GM10266 (cell line): Measurements from ENCODE around the gene BBS9.

ENCODE experiments used
- DNase-seq: peaks from one replicate; pipeline ENCODE4 v3.0.0; 2012; ENCODE audit errors: extremely low spot score
- TF ChIP-seq, protein P1 (sequence below): IDR thresholded peaks from 2 replicates; pipeline ENCODE4 v1.5.1; 2012; ENCODE audit warnings: mild to moderate bottlenecking, low read depth; ENCODE audit not compliant: control insufficient read depth, insufficient read depth; ENCODE audit errors: missing control alignments

The BBS9 gene

DNA sequence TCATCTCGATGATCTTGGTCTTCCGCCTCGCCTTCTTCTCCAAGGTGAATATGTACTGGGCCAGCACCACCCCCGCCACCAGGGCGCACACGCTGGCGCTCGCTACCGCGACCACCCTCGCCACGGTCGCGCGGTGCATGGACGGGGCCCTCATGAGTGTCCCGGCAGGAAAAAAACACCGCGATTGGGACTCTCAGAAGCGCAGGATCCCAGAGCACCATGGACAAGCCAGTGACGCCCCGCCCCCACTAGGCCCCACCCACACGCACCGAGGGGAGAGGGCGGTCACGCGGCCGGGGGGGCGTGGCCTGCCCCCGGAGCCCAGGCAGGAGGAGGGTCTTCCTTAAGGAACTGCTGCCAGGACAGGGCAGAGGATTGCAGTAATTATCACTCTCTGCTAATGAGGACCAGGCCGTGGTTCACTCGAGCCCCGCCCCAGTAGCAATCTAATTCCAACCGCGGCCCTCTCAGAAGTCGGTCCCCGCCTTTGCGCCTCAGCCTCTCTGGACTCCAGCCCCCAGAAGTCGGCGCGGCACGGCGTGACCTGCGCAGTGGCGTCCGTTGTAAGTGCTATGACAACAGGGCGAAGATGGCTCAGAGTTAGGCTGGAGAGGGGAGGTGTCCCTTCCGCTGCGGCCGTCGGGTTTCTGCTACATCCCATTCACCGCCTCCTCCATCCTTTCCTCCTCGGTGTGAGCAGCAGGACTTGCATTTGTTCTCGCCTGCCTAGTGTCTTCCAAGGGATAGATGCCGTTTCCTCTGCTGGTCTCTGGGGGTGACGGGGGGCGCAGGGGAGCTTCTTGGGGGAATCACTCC lies at the start of gene BBS9:
TSS of gene BBS9 (plus strand) at position 575 of the 816 bp plus-strand sequence. CDS start 16,689 bp downstream, outside the sequence.
- TF ChIP-seq, protein P1, sequence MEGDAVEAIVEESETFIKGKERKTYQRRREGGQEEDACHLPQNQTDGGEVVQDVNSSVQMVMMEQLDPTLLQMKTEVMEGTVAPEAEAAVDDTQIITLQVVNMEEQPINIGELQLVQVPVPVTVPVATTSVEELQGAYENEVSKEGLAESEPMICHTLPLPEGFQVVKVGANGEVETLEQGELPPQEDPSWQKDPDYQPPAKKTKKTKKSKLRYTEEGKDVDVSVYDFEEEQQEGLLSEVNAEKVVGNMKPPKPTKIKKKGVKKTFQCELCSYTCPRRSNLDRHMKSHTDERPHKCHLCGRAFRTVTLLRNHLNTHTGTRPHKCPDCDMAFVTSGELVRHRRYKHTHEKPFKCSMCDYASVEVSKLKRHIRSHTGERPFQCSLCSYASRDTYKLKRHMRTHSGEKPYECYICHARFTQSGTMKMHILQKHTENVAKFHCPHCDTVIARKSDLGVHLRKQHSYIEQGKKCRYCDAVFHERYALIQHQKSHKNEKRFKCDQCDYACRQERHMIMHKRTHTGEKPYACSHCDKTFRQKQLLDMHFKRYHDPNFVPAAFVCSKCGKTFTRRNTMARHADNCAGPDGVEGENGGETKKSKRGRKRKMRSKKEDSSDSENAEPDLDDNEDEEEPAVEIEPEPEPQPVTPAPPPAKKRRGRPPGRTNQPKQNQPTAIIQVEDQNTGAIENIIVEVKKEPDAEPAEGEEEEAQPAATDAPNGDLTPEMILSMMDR = no peak
- DNase-seq = peak; percentile 90

DNA sequence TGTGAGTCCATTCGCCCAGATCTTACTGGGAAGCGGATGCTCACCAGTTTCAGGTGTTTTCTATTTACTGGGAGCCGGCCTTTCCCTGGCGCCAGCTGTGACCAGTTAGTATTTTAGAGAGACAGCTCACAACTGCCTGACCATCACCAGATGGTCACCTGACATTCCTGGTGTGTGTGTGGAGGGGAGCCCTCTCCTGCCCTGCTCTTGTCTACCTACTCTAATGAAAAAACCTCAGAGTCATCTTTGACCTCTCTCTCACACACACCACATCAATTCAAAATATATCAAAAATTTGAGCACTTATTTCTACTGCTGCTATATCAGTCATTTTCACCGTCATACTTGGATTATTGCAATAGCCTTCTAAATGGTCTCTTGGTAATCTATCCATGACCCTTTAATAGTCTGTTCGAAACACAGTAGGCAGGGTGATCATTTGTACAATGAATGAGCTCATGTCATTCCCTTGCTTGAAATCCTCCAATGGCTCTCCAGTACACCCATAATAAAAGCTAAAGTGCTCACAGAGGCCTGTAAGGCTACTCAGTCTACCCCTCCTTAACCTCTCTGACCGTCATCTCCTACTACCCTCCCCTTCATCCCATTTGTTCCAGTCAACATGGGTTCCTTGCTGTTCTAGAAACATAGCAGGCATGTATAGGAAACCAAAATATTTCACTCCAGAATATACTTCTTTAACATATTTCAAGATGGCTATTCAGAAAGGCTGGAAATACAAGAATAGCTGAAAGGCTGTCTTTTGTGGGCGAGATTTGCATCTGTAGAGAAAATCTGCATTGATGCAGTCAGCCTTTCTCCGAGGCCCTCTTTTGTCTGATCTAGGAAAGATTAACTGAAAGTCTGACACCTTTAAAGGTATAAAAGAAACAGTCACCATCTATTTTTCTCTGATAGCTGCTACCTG lies 49.3 kb upstream of the BBS9 start:
- DNase-seq = no peak
- TF ChIP-seq, protein P1 = no peak

DNA sequence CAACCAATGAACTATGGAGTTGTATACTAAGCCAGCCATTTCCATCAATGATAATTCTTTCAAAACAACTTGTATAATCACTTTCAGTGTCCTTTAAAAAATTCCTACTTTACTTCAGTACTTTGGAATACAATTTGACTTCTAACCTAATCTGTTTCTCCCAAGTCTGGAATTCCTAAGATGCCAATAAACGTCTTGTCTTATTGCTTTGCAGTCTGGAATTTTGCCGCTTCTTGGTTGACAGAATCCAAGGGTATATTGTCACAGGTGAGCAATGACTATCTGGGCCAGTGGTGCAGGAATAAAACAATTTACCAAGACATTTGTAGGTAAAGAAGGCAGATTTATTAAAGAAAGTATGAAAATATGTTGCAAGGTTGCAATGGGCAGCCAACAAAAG lies 42.0 kb upstream of the BBS9 start:
- TF ChIP-seq, protein P1 = no peak
- no peak for DNase-seq

DNA sequence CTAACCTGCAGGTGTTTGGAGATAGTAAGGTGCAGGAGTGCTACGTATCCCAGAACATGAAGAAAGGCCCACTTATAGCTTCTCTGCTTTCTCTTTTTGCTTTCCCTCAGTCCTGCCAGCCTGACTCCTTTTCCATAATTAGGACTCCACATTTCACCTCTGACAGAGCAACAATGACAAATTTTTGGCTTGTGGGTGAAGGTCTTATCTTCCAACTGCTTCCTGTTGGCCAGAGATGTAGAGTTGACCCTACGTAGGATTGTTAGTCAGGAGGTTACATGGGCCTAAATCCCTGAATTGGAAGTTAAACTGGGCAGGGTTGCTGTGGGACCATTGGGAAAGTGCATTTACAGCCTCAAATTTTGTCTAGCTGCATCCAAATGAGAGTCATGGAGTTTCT lies 41.5 kb upstream of the BBS9 start:
- TF ChIP-seq, protein P1 = no peak
- DNase-seq = no peak

DNA sequence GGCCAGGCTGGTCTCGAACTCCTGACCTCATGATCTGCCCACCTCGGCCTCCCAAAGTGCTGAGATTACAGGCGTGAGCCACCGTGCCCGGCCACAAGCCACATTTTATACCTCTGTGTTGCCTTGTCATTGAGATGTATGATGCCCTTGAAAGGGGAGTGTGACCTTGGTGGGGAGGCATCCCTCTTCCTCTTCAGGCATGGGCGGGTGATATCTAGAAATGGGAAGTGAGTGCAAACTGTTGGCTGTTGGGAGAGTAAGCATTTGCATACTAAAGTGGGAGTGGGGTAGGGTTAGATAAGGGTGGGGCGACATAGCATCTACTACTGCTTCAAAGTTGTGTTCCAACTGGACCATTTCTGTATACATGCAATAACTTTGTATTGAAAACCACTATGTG lies 40.2 kb upstream of the BBS9 start:
- TF ChIP-seq, protein P1 = no peak
- no peak for DNase-seq

DNA sequence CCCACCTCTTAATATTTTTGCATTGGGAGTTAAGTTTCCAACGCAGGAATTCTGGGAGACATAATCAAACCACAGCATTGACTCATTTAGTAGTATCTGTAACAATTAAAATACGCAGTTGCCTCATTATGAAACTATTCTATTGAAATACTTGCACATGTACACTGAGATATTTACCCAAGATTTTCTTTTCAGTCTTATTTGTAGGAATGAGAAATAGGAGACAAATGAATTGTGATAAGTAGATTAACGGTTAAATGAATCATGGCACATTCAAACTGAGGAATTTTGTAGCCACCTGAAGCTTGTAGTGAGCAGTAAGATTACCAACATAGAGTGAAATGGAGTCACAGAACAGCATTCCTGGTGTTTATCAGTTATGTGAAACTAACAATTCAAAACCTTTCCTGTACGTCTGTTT lies 38.2 kb upstream of the BBS9 start:
- TF ChIP-seq, protein P1 = no peak
- DNase-seq = no peak
